PC-3 (cell line): ENCODE measurements around the gene PACRG.

Experiments used
- CTCF ChIP-seq: fragments of 300-600 bp; sonication (generic); conservative IDR thresholded peaks from 2 replicates; pipeline ENCODE4 v1.5.1; 2017; ENCODE audit warnings: antibody characterized with exemption, low read depth, mild to moderate bottlenecking, low read length
- EZH2 ChIP-seq: fragments of 300-600 bp; sonication (generic); IDR thresholded peaks from one replicate; pipeline ENCODE4 v1.6.1; 2017; ENCODE audit warnings: antibody characterized with exemption, mild to moderate bottlenecking, low read length; ENCODE audit not compliant: unreplicated experiment

GRCh38 chr6:163113358-163113962 lies 385.7 kb downstream of the PACRG start:
- no peak for TF ChIP-seq CTCF
- TF ChIP-seq EZH2: no peak
